H1 (cell line): Measurements from ENCODE around the gene NFX1. TPM values are rescaled to one million over a fixed set of nuclear protein-coding genes. Genes with fewer than 3 reads are reported as not detected.
A peak's percentile ranks its signal among the peaks of the same experiment; 100 is the strongest.

Experiments used
- CTCF ChIA-PET: fragments of 300-600 bp; sonication (Branson Sonifier 250); formaldehyde crosslinking; loops from one replicate; lab custom pipeline; 2021; ENCODE audit not compliant: partially characterized antibody; lab: Charles Lee
- POLR2A ChIA-PET: fragments of 300-600 bp; sonication (Branson Sonifier 250); formaldehyde crosslinking; loops from one replicate; lab custom pipeline; 2021; ENCODE audit warnings: inconsistent platforms; ENCODE audit not compliant: partially characterized antibody; lab: Charles Lee
- DNase-seq, 2 experiments: peaks; one replicate each; pipeline versions ENCODE4 v3.0.0 to v3.0.0-alpha.2; 2010 to 2022; ENCODE audit warnings: low spot score in 2 of 2, low read depth in 1 of 2, mixed read lengths in 1 of 2
- FAIRE-seq: peaks from 2 replicates; lab custom pipeline; 2011; peaks lifted over from hg19 to GRCh38; lab: Jason Lieb, UNC
- H2AFZ ChIP-seq: 2 replicates; pipeline ENCODE4 v1.8.1; 2012; ENCODE audit warnings: low read length, inconsistent platforms
- H2AK5ac ChIP-seq: 2 replicates; pipeline ENCODE4 v1.6.1; 2013; ENCODE audit warnings: low read depth, low read length
- H2BK120ac ChIP-seq: replicated peaks from 2 replicates; pipeline ENCODE3; 2013; ENCODE audit warnings: low read depth, low read length, inconsistent platforms
- H2BK12ac ChIP-seq: 2 replicates; pipeline ENCODE4 v1.6.1; 2013; ENCODE audit warnings: low read depth, low read length
- H2BK15ac ChIP-seq: 2 replicates; pipeline ENCODE4 v1.6.1; 2013; ENCODE audit warnings: low read length
- H2BK20ac ChIP-seq: 2 replicates; pipeline ENCODE4 v1.6.1; 2013; ENCODE audit warnings: low read length
- H2BK5ac ChIP-seq: 2 replicates; pipeline ENCODE4 v1.6.1; 2013; ENCODE audit warnings: low read depth, low read length
- H3K14ac ChIP-seq: 2 replicates; pipeline ENCODE4 v1.6.1; 2013; ENCODE audit warnings: inconsistent platforms; ENCODE audit not compliant: insufficient read length
- H3K18ac ChIP-seq: 2 replicates; pipeline ENCODE4 v1.6.1; 2013; ENCODE audit warnings: low read length; ENCODE audit errors: extremely low read depth
- H3K23ac ChIP-seq: 2 replicates; pipeline ENCODE4 v1.6.1; 2013; ENCODE audit warnings: inconsistent platforms; ENCODE audit not compliant: insufficient read length
- H3K23me2 ChIP-seq: 2 replicates; pipeline ENCODE4 v1.6.1; 2013; ENCODE audit warnings: low read depth, low read length
- H3K27ac ChIP-seq: 2 replicates; pipeline ENCODE4 v1.6.1; 2011; ENCODE audit warnings: low read depth, low read length, inconsistent platforms
- H3K27me3 ChIP-seq, 4 experiments: replicated peaks in 1 of 4; 1 replicate in 1 of 4; 2 replicates in 3 of 4; pipeline versions ENCODE4 v1.6.1 to v1.8.1; 2011 to 2013; ENCODE audit warnings: low read length in 3 of 4, mild to moderate bottlenecking in 3 of 4, inconsistent platforms in 2 of 4, mixed read lengths in 2 of 4, moderate library complexity in 1 of 4; ENCODE audit not compliant: control insufficient read depth in 3 of 4, insufficient read depth in 3 of 4; ENCODE audit errors: extremely low read depth in 1 of 4
- H3K36me3 ChIP-seq, 4 experiments: 2 replicates each; pipeline versions ENCODE4 v1.6.1 to v1.8.1; 2011 to 2013; ENCODE audit warnings: mild to moderate bottlenecking in 4 of 4, low read length in 3 of 4, moderate library complexity in 2 of 4, control low read depth in 1 of 4, inconsistent platforms in 1 of 4; ENCODE audit not compliant: insufficient read depth in 4 of 4, control insufficient read depth in 2 of 4
- H3K4ac ChIP-seq: replicated peaks from 2 replicates; pipeline ENCODE3; 2013; ENCODE audit warnings: low read length, low read depth, mixed read lengths, inconsistent platforms; ENCODE audit not compliant: insufficient read length
- H3K4me1 ChIP-seq, 4 experiments: replicated peaks in 1 of 4; 1 replicate in 1 of 4; 2 replicates in 3 of 4; pipeline versions ENCODE4 v1.6.1 to v1.8.1; 2011 to 2013; ENCODE audit warnings: low read length in 3 of 4, inconsistent platforms in 2 of 4, mixed read lengths in 1 of 4; ENCODE audit not compliant: insufficient read depth in 4 of 4, control insufficient read depth in 3 of 4
- H3K4me2 ChIP-seq, 2 experiments: 2 replicates each; pipeline versions ENCODE4 v1.6.1 to v1.8.1; 2011 to 2013; ENCODE audit warnings: low read depth in 2 of 2, low read length in 2 of 2, control low read depth in 1 of 2, inconsistent platforms in 1 of 2, mild to moderate bottlenecking in 1 of 2; ENCODE audit not compliant: insufficient read depth in 1 of 2
- H3K4me3 ChIP-seq, 4 experiments: fragments of 200-600, 300-600 bp in 1 of 4; sonication (generic), shearing (Covaris generic), sonication (Bioruptor Twin) in 1 of 4; 2 replicates each; pipeline versions ENCODE4 v1.5.1 to v1.8.1; 2011 to 2016; ENCODE audit warnings: low read length in 4 of 4, low read depth in 3 of 4, control low read depth in 2 of 4, inconsistent platforms in 2 of 4, mild to moderate bottlenecking in 2 of 4, mixed read lengths in 1 of 4, moderate library complexity in 1 of 4; ENCODE audit not compliant: insufficient read depth in 2 of 4; ENCODE audit errors: extremely low read depth in 1 of 4
- H3K56ac ChIP-seq: replicated peaks from 2 replicates; pipeline ENCODE3; 2013; ENCODE audit warnings: low read depth, mild to moderate bottlenecking, mixed read lengths, low read length, inconsistent platforms; ENCODE audit not compliant: insufficient read length
- H3K79me1 ChIP-seq: 2 replicates; pipeline ENCODE4 v1.6.1; 2013; ENCODE audit warnings: low read depth, low read length, control low read depth
- H3K79me2 ChIP-seq, 2 experiments: 2 replicates each; pipeline versions ENCODE4 v1.6.1 to v1.8.1; 2012 to 2013; ENCODE audit warnings: low read length in 2 of 2, mild to moderate bottlenecking in 2 of 2, inconsistent platforms in 1 of 2; ENCODE audit not compliant: insufficient read depth in 2 of 2, control insufficient read depth in 1 of 2
- H3K9ac ChIP-seq, 4 experiments: replicated peaks in 1 of 4; 1 replicate in 1 of 4; 2 replicates in 3 of 4; pipeline versions ENCODE4 v1.6.1 to v1.8.1; 2011 to 2013; ENCODE audit warnings: low read depth in 3 of 4, low read length in 3 of 4, control low read depth in 2 of 4, mild to moderate bottlenecking in 2 of 4, moderate library complexity in 2 of 4, inconsistent platforms in 1 of 4; ENCODE audit errors: extremely low read depth in 1 of 4
- H3K9me3 ChIP-seq, 2 experiments: 2 replicates each; pipeline versions ENCODE4 v1.6.1 to v1.8.1; 2012 to 2013; ENCODE audit warnings: mild to moderate bottlenecking in 2 of 2, moderate library complexity in 2 of 2, control low read depth in 1 of 2, inconsistent platforms in 1 of 2, low read depth in 1 of 2, low read length in 1 of 2, mixed read lengths in 1 of 2; ENCODE audit not compliant: insufficient read depth in 2 of 2
- H4K20me1 ChIP-seq, 2 experiments: replicated peaks in 1 of 2; 2 replicates each; pipeline versions ENCODE3 to v1.8.1; 2011 to 2013; ENCODE audit warnings: inconsistent platforms in 2 of 2, low read length in 2 of 2, mild to moderate bottlenecking in 1 of 2; ENCODE audit not compliant: insufficient read depth in 2 of 2, control insufficient read depth in 1 of 2
- H4K5ac ChIP-seq: 2 replicates; pipeline ENCODE4 v1.6.1; 2013; ENCODE audit warnings: low read length, low read depth, mixed read lengths, inconsistent platforms; ENCODE audit not compliant: insufficient read length
- H4K8ac ChIP-seq: 2 replicates; pipeline ENCODE4 v1.8.0; 2013; ENCODE audit warnings: mild to moderate bottlenecking, moderate library complexity, low read length, inconsistent platforms; ENCODE audit not compliant: insufficient read depth; ENCODE audit errors: extremely low read depth
- H4K91ac ChIP-seq: replicated peaks from 2 replicates; pipeline ENCODE3; 2013; ENCODE audit warnings: low read length, mixed read lengths, inconsistent platforms; ENCODE audit not compliant: insufficient read length
- CTBP2 ChIP-seq: IDR thresholded peaks from 2 replicates; pipeline ENCODE4 v1.7.0; 2011; ENCODE audit warnings: borderline replicate concordance, mild to moderate bottlenecking, moderate library complexity, mixed read lengths, low read length; ENCODE audit not compliant: insufficient read depth, insufficient read length
- HDAC2 ChIP-seq, 2 experiments: fragments of 300-600 bp in 1 of 2; sonication (generic) in 1 of 2; IDR thresholded peaks; 2 replicates each; pipeline ENCODE4 v1.6.1; 2011 to 2012; ENCODE audit warnings: low read depth in 2 of 2, low read length in 2 of 2, mild to moderate bottlenecking in 2 of 2, moderate library complexity in 2 of 2, borderline replicate concordance in 1 of 2, inconsistent platforms in 1 of 2
- WGBS, 2 experiments: shearing (Covaris generic) in 1 of 2; methylation state at CpG; one replicate each; pipeline versions ENCODE4 v1.1.6 to v1.1.7; 2013 to 2015; ENCODE audit warnings: low lambda C conversion rate in 2 of 2, mixed read lengths in 2 of 2, inconsistent platforms in 1 of 2, low coverage in 1 of 2, missing lambda C conversion rate in 1 of 2; ENCODE audit not compliant: insufficient replicate concordance in 2 of 2, insufficient coverage in 1 of 2, insufficient read length in 1 of 2; ENCODE audit errors: extremely low coverage in 1 of 2, missing lambda C conversion rate in 1 of 2; 5-methylcytosine and 5-hydroxymethylcytosine counted together
- polyA plus RNA-seq, 7 experiments: library from polyadenylated mRNA; depleted of rRNA in 3 of 7; stranded (reverse) in 5 of 7; unstranded in 2 of 7; fragments of >200 nt in 5 of 7; fragments of 200-250 nt in 2 of 7; gene quantifications; 1 replicate in 5 of 7; 2 replicates in 1 of 7; 4 replicates in 1 of 7; pipeline versions ENCODE4 v1.2.1 to v1.2.3, GENCODE V29; 2011 to 2013; ENCODE audit warnings: missing spikeins in 2 of 7, mixed read lengths in 2 of 7
- total RNA-seq: library from RNA; stranded (reverse); fragmentation: NEBNext Ultra II Directional; extraction: Animal tissue kit (Norgen Biotek cat#: 25700); gene quantifications from 2 replicates; pipeline ENCODE4 v1.2.1, GENCODE V29; 2021
- TF ChIP-seq, protein P1 (sequence below): IDR thresholded peaks from 2 replicates; pipeline ENCODE4 v1.6.1; 2012; ENCODE audit warnings: low read length, inconsistent platforms

NFX1 gene
- total and polyA plus RNA-seq, 2 of the 8 experiments (the other 6 are each of a cell fraction or from before 2014, with no cell fraction given): 19.4 to 28.4 TPM

DNA sequence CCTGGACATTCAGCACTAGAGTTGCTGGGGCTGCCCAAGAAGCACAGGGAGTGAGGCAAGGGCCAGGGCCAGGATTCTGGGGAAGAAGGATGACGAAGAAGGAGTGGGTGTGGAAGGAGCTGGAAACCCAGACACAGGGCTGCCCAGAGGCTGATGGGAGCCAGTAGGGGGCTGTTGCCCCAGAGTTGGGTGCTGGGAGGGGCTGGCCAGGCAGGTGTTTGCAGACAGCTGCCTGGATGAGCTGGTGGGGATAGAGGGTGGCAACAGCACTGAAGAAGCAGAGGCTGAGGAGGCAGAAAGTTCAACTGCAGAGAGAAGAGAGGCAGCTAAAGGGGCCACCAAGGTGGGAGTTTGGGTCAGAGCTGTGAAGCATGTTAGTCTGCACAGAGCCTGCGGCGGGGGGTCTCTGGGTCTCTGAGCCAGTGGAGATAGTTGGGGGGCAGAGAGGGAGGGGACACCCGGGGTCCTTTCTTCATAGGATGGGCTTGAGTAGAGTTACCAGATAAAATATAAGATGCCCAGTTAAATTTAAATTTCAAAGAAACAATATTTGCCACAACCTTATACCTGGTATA is 114.6 kb downstream of the NFX1 start:
- H3K4me1 ChIP-seq: no peaks in the 10 kb centered on the region
- H2BK20ac ChIP-seq: no peak overlapping the region
- no peak overlapping the region for H3K14ac ChIP-seq
- H2AK5ac ChIP-seq: no peak overlapping the region
- H3K23ac ChIP-seq: no peak overlapping the region
- no peak overlapping the region for H3K18ac ChIP-seq
- no peak overlapping the region for H2AFZ ChIP-seq
- no peak overlapping the region for H2BK5ac ChIP-seq
- H3K79me1 ChIP-seq: no peaks in the 10 kb centered on the region
- H4K20me1 ChIP-seq: no peaks in the 10 kb centered on the region
- no peak overlapping the region for H3K4ac ChIP-seq
- ChIA-PET CTCF (interaction anchor here (0.7 to 6.0 kb wide), 10 partner anchors 10 to 219 kb away, joined by 3 to 89 read pairs (median 12); partner anchors contain the start of gene AQP3), POLR2A (interaction anchor here (0.7 to 1.2 kb wide), 3 partner anchors 14 to 62 kb away, joined by 3 to 5 read pairs (median 3); no protein-coding TSS in a partner anchor)
- no peak overlapping the region for H2BK120ac ChIP-seq
- H4K5ac ChIP-seq: no peak overlapping the region
- WGBS, 2 experiments: 75% methylated on average over 4 of the region's 4 CpGs; no CpG with 5 or more reads in 1 of the 2 experiments
- H2BK15ac ChIP-seq: no peak overlapping the region
- no peak overlapping the region for H3K27ac ChIP-seq
- no peak overlapping the region for H4K91ac ChIP-seq
- H3K4me3 ChIP-seq: no peak overlapping the region
- H2BK12ac ChIP-seq: no peak overlapping the region
- no peak overlapping the region for H3K56ac ChIP-seq
- no peak overlapping the region for H3K4me2 ChIP-seq
- no peaks in the 10 kb centered on the region for H3K23me2 ChIP-seq
- H3K27me3 ChIP-seq: no peaks in the 10 kb centered on the region
- FAIRE-seq: no peak
- H3K9ac ChIP-seq: no peak overlapping the region
- H3K79me2 ChIP-seq: no peaks in the 10 kb centered on the region
- no peaks in the 10 kb centered on the region for H3K9me3 ChIP-seq
- DNase-seq: no peak
- no peaks in the 10 kb centered on the region for H3K36me3 ChIP-seq
- H4K8ac ChIP-seq: peak overlapping the region; percentile 62; the same call in 1 of the 2 replicates
- TF ChIP-seq, protein P1, sequence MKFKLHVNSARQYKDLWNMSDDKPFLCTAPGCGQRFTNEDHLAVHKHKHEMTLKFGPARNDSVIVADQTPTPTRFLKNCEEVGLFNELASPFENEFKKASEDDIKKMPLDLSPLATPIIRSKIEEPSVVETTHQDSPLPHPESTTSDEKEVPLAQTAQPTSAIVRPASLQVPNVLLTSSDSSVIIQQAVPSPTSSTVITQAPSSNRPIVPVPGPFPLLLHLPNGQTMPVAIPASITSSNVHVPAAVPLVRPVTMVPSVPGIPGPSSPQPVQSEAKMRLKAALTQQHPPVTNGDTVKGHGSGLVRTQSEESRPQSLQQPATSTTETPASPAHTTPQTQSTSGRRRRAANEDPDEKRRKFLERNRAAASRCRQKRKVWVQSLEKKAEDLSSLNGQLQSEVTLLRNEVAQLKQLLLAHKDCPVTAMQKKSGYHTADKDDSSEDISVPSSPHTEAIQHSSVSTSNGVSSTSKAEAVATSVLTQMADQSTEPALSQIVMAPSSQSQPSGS: no peak
- no peak for TF ChIP-seq HDAC2 (IDR thresholded peaks at IDR 0.05; ENCODE audit: borderline replicate concordance in 1 of 2, low read depth in 2 of 2, low read length in 2 of 2)
- no peak for TF ChIP-seq CTBP2
